SU-DHL-6 (cell line): Measurements from ENCODE around the gene BTBD9.

Source experiments
- H2AFZ ChIP-seq: fragments of 200-600 bp; sonication (generic); 2 replicates; pipeline ENCODE4 v1.6.1; 2014; ENCODE audit warnings: low read depth, mild to moderate bottlenecking, moderate library complexity, mixed read lengths, antibody characterized with exemption, low read length; ENCODE audit not compliant: severe bottlenecking
- H3F3A ChIP-seq: fragments of 200-600 bp; shearing (Covaris generic); 2 replicates; pipeline ENCODE4 v1.6.0; 2016; ENCODE audit warnings: antibody characterized with exemption, mild to moderate bottlenecking; ENCODE audit not compliant: insufficient read depth
- H3K27ac ChIP-seq: fragments of 200-600 bp; sonication (generic); 2 replicates; pipeline ENCODE4 v1.5.1; 2016; ENCODE audit warnings: low read depth, mild to moderate bottlenecking, low read length, moderate library complexity, mixed read lengths
- H3K27me3 ChIP-seq: fragments of 200-600 bp; sonication (generic), shearing (Covaris generic); 2 replicates; pipeline ENCODE4 v1.6.0; 2014; ENCODE audit warnings: mild to moderate bottlenecking, low read length
- H3K36me3 ChIP-seq: fragments of 200-600 bp; sonication (generic); 2 replicates; pipeline ENCODE4 v1.6.1; 2014; ENCODE audit warnings: mild to moderate bottlenecking, low read length, mixed read lengths
- H3K4me2 ChIP-seq: fragments of 300-600, 200-600 bp; shearing (Covaris generic), sonication (generic); 2 replicates; pipeline ENCODE4 v1.6.0; 2014; ENCODE audit warnings: low read length, low read depth, mild to moderate bottlenecking; ENCODE audit not compliant: poor library complexity, severe bottlenecking
- H3K4me3 ChIP-seq: fragments of 200-600 bp; sonication (generic); 2 replicates; pipeline ENCODE4 v1.5.1; 2014; ENCODE audit warnings: antibody characterized with exemption, low read length, mild to moderate bottlenecking, mixed read lengths; ENCODE audit not compliant: insufficient read depth, poor library complexity, severe bottlenecking
- H3K79me2 ChIP-seq: fragments of 200-600 bp; sonication (generic); 2 replicates; pipeline ENCODE4 v1.6.1; 2014; ENCODE audit warnings: mild to moderate bottlenecking, low read length, moderate library complexity; ENCODE audit not compliant: insufficient read depth
- H3K9ac ChIP-seq: fragments of 200-600 bp; sonication (generic); 2 replicates; pipeline ENCODE4 v1.7.0; 2014; ENCODE audit warnings: mild to moderate bottlenecking, low read length
- H3K9me2 ChIP-seq: fragments of 200-600 bp; sonication (generic); replicated peaks from 2 replicates; pipeline ENCODE4 v1.6.1; 2014; ENCODE audit warnings: low read length; ENCODE audit not compliant: insufficient read depth
- H3K9me3 ChIP-seq: fragments of 200-600 bp; sonication (generic); 2 replicates; pipeline ENCODE4 v1.6.1; 2014; ENCODE audit warnings: low read length, mixed read lengths; ENCODE audit not compliant: insufficient read depth
- H4K20me1 ChIP-seq: fragments of 200-600 bp; sonication (generic); 2 replicates; pipeline ENCODE4 v1.6.1; 2014; ENCODE audit warnings: low read depth, mild to moderate bottlenecking, antibody characterized with exemption, low read length, moderate library complexity, mixed read lengths
- CTCF ChIP-seq: fragments of 200-600 bp; sonication (generic); IDR thresholded peaks from one replicate; pipeline ENCODE4 v1.5.1; 2017; ENCODE audit warnings: antibody characterized with exemption, mild to moderate bottlenecking, low read length, moderate library complexity; ENCODE audit not compliant: insufficient read depth, poor library complexity, severe bottlenecking
- EZH2phosphoT487 ChIP-seq: fragments of 200-600 bp; sonication (generic), shearing (Covaris generic); conservative IDR thresholded peaks from 2 replicates; pipeline ENCODE4 v1.6.1; 2018; ENCODE audit warnings: mild to moderate bottlenecking, antibody characterized with exemption, low read length, moderate library complexity, mixed read lengths

BTBD9 gene

GRCh38 chr6:38153798-38154345, 485.9 kb downstream of the BTBD9 start:
- Histone ChIP-seq H3K4me2 (no peak overlapping the region), H3K27ac (no peak overlapping the region), H3K9me2 (no peaks in the 10 kb centered on the region), H3K36me3 (no peaks in the 10 kb centered on the region), H4K20me1 (no peaks in the 10 kb centered on the region), H3K27me3 (no peaks in the 10 kb centered on the region), H2AFZ (no peak overlapping the region), H3K4me3 (no peak overlapping the region), H3F3A (no peaks in the 10 kb centered on the region), H3K9ac (no peak overlapping the region), H3K9me3 (no peaks in the 10 kb centered on the region), H3K79me2 (no peaks in the 10 kb centered on the region)
- TF ChIP-seq EZH2phosphoT487 (no peak), CTCF (no peak)

GRCh38 chr6:38153076-38153797, 486.5 kb downstream of the BTBD9 start:
- H3K27ac ChIP-seq: no peak overlapping the region
- no peaks in the 10 kb centered on the region for H3K36me3 ChIP-seq
- H3K79me2 ChIP-seq: no peaks in the 10 kb centered on the region
- TF ChIP-seq CTCF (no peak), EZH2phosphoT487 (no peak)
- H2AFZ ChIP-seq: no peak overlapping the region
- no peaks in the 10 kb centered on the region for H3K9me3 ChIP-seq
- H3K9ac ChIP-seq: no peak overlapping the region
- H3K9me2 ChIP-seq: no peaks in the 10 kb centered on the region
- H4K20me1 ChIP-seq: no peaks in the 10 kb centered on the region
- H3F3A ChIP-seq: no peaks in the 10 kb centered on the region
- no peaks in the 10 kb centered on the region for H3K27me3 ChIP-seq
- no peak overlapping the region for H3K4me2 ChIP-seq
- no peak overlapping the region for H3K4me3 ChIP-seq

GRCh38 chr6:38152620-38153019, 487.1 kb downstream of the BTBD9 start:
- H3K9me2 ChIP-seq: no peaks in the 10 kb centered on the region
- H3F3A ChIP-seq: no peaks in the 10 kb centered on the region
- H3K9me3 ChIP-seq: no peaks in the 10 kb centered on the region
- H3K4me3 ChIP-seq: no peak overlapping the region
- no peaks in the 10 kb centered on the region for H4K20me1 ChIP-seq
- H3K79me2 ChIP-seq: no peaks in the 10 kb centered on the region
- no peaks in the 10 kb centered on the region for H3K27me3 ChIP-seq
- H3K4me2 ChIP-seq: no peak overlapping the region
- H3K36me3 ChIP-seq: no peaks in the 10 kb centered on the region
- no peak overlapping the region for H3K27ac ChIP-seq
- TF ChIP-seq CTCF (no peak), EZH2phosphoT487 (no peak)
- no peak overlapping the region for H3K9ac ChIP-seq
- H2AFZ ChIP-seq: no peak overlapping the region
